Breast epithelium (tissue), 3 donors: ENCODE measurements around the gene TTC7B.

Source experiments
- POLR2A ChIP-seq: fragments of 450-650 bp; IDR thresholded peaks from one replicate; pipeline ENCODE4 v1.6.1; 2016; ENCODE audit warnings: antibody characterized with exemption, mild to moderate bottlenecking, moderate library complexity
- POLR2AphosphoS5 ChIP-seq, 3 donors: sonication (generic); formaldehyde crosslinking; IDR thresholded peaks; one replicate each; pipeline ENCODE4 v1.6.1; 2017; ENCODE audit warnings: antibody characterized with exemption in 3 of 3
- TF ChIP-seq, protein P1 (sequence below), 3 donors: fragments of 450-650 bp; IDR thresholded peaks; one replicate each; pipeline ENCODE4 v1.5.1; 2016 to 2017; ENCODE audit warnings: antibody characterized with exemption in 3 of 3, mild to moderate bottlenecking in 3 of 3, moderate library complexity in 3 of 3

- TF ChIP-seq POLR2A, result no peak
- TF ChIP-seq, protein P1, sequence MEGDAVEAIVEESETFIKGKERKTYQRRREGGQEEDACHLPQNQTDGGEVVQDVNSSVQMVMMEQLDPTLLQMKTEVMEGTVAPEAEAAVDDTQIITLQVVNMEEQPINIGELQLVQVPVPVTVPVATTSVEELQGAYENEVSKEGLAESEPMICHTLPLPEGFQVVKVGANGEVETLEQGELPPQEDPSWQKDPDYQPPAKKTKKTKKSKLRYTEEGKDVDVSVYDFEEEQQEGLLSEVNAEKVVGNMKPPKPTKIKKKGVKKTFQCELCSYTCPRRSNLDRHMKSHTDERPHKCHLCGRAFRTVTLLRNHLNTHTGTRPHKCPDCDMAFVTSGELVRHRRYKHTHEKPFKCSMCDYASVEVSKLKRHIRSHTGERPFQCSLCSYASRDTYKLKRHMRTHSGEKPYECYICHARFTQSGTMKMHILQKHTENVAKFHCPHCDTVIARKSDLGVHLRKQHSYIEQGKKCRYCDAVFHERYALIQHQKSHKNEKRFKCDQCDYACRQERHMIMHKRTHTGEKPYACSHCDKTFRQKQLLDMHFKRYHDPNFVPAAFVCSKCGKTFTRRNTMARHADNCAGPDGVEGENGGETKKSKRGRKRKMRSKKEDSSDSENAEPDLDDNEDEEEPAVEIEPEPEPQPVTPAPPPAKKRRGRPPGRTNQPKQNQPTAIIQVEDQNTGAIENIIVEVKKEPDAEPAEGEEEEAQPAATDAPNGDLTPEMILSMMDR (IDR thresholded peaks at IDR 0.05), result no peak
- no peak for TF ChIP-seq POLR2AphosphoS5 (IDR thresholded peaks at IDR 0.05)
These were observed 13.4 kb upstream of the TTC7B start for GRCh38 chr14:90829677-90830076.
